ENCODE results near the gene TBC1D10B.

DNA sequence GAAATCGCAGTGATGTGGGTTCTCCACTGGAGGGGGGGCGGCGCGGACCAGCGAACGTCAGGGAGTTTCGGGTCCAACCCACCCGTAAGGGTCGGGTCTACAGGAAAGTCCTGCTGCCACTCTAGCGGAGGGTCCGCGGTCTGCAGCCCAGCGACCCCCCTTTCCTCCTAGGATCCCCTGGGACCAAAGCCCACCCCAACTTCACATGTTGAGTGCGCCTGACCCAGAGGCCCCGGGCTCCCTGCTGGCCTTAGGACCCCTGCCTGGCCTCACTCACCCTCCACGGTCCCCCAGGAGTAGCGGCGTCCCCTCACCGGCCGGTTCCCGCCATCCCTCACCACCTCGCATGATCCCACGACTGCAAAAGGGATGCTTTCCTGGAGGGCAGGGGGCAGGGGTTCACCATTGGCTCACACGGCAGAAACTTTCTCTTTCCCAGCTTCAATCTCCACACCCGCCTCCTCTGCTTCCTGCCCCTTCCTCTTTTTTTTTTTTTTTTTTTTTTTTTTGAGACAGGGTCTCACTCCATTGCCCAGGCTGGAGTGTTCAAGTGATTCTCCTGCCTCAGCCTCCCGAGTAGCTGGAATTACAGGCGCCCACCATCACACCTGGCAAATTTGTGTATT, 9.0 kb upstream of the TBC1D10B start:
- TF ChIP-seq, protein P1, sequence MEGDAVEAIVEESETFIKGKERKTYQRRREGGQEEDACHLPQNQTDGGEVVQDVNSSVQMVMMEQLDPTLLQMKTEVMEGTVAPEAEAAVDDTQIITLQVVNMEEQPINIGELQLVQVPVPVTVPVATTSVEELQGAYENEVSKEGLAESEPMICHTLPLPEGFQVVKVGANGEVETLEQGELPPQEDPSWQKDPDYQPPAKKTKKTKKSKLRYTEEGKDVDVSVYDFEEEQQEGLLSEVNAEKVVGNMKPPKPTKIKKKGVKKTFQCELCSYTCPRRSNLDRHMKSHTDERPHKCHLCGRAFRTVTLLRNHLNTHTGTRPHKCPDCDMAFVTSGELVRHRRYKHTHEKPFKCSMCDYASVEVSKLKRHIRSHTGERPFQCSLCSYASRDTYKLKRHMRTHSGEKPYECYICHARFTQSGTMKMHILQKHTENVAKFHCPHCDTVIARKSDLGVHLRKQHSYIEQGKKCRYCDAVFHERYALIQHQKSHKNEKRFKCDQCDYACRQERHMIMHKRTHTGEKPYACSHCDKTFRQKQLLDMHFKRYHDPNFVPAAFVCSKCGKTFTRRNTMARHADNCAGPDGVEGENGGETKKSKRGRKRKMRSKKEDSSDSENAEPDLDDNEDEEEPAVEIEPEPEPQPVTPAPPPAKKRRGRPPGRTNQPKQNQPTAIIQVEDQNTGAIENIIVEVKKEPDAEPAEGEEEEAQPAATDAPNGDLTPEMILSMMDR (IDR thresholded peaks at IDR 0.05) = no peak
- TF ChIP-seq POLR2A (IDR thresholded peaks at IDR 0.05) = no peak

Data from right lobe of liver (tissue), 4 donors.